HG02588 (cell line): ENCODE measurements around the gene MLN.

Experiments
- ATAC-seq: cut with Tn5 transposase; IDR thresholded peaks from one replicate; pipeline ENCODE4 v1.9.1; 2021; ENCODE audit warnings: mild to moderate bottlenecking, moderate library complexity; ENCODE audit not compliant: unreplicated experiment

Gene MLN

DNA sequence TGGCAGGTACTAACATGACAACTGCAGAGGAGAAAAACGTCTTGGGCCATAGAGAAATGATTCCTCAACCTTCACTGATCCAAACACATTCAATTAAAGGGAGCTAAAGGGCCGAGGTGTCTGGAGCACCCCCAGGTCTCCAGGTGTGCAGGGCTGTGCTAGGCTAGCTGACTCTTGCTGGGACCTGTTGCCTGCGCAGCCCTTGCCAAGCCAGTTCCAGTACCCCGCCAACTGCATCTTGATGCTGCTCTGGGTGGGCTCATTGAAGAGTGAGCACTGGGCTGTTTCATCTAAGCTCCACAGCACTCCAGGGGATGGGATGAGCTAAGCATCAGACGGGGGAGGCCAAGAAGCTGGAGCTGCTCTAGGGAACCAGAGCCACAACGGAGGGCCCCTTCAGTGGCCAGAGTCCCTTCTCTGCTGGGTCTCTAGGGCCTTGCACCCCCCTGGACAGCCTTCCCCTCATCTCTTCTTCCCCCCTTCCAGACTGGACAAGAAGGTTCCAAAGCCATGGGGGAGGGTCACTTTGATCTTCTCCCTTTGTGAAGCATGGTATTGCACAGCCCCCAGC is 30.8 kb downstream of the MLN start:
- ATAC-seq = no peak

DNA sequence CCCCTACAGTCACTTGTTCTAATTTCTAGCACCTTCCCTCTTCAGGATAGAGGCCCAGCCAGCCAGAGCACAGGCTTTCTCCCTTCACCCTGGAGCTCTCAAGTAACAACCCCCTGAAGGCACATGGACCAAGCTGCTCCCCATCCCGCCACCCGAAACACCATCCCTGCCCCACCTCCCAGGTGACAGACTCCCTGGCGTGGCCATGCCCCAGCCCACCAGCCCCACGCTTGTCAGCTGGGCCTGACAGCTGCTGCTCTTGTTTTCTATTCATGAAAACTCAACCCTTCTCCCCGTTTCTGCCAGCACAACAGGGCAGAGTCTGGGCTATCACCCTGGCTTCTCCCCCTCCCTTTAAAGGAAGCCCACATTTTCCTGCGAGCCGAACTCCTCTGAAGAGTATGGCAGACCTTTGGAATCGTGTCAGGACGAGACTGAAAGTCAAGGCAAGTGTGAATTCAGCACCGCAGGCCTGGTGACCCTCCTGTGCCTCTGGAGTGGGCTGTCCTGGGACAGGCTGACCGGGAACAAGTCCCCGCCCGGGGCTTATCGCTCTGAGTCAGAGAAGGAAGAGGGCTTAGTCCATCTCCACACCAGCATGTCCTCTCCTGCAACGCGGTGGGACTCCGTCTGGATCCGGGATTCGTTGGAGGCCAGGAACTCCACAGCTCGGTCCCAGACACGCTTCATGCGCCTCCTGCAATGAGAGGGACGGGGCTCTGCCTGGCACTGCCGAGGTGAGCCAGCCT is 31.5 kb downstream of the MLN start:
- ATAC-seq = no peak

DNA sequence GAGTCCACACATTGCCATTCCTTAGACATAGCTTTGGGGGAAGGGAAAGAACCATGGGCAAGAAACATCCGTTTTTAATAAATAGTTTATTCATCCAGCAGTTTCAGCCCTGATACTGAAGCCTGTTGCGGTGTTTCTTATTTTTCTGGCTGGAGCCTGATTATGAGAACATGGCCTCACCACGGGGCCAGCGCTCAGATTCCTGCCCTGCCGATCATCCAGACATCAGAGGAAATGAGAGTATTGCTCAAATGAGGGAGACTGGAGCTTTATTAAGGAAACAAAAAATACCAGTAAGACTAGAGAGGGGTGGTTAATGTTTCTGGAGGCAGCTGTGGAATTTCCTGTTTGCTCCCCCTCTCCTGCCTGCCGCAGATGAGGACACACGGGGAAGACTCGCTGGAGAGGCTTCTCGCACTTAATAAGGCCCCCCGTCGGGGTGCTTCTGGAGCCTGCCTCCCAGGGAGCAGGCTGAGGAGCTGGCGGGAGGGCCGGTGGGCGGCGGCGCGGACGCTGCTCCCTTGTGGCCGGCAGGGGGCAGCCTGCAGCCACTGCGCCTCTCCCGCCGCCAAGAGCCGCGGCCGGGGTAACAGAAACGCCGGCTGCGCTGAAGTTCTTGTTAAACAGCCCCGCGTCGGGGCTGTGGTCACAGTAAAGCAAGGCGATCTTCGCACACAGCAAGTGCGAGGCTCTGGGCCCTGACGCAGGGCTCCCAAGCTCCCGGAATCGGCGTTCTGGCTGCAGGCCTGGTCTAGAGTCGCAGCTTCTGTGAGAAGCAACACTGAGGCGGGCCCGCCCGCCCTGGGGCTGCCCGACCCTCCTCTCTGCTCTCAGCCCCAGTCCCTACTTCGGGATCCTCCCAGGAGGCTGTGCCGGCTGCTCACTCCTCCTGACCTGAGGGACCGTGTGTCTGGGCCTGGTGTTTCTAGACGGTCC is 32.4 kb downstream of the MLN start:
- ATAC-seq = no peak

DNA sequence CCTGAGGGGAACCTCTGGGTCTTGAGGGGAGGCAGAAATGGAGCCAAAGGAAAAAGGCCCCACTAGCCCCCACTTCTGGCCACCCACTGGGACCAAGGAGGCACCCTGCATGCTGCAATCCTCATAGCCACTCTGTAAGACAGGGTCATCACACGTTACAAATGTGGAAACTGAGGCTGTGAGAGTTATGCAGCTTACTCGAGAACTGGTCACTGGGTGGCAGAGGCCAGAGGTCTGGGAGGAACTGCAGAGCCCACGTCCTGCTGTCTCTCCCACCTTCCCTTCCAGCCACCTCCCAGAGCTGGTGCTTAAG is 33.0 kb downstream of the MLN start:
- ATAC-seq = no peak

DNA sequence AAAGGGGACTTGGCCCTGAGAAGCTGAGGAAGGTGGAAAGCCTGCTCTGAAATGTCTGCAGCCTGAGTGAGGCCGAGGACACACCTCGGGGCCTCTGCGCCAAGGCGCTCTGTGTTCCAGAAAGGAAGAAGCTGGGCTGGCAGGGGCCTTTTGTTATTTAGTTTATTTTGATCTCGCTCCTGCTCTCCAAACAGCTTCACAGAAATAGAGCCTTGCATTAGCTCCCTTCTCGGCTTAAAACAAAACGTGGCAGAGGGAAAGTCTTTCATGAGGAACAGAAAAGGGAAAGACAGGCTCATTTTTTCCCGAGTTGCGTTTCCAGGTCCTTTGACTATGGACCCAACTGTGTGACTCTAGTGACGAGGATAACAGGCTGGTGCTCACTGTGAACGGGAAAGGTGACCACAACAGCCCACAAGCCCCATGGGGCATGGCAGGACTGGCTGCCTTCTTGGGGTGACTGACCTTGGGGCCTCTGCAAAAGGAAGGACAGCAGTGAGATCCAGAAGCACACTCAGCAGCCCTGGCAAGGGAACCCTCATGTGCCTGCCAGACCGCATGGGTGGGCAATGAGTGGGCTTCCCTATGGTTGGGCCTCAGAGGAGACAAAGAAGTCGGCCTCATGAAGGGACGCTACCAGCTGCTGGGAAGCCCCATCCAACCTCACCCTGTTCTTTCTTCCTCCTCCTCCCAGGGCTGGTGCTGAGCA is 33.5 kb downstream of the MLN start:
- no peak for ATAC-seq

DNA sequence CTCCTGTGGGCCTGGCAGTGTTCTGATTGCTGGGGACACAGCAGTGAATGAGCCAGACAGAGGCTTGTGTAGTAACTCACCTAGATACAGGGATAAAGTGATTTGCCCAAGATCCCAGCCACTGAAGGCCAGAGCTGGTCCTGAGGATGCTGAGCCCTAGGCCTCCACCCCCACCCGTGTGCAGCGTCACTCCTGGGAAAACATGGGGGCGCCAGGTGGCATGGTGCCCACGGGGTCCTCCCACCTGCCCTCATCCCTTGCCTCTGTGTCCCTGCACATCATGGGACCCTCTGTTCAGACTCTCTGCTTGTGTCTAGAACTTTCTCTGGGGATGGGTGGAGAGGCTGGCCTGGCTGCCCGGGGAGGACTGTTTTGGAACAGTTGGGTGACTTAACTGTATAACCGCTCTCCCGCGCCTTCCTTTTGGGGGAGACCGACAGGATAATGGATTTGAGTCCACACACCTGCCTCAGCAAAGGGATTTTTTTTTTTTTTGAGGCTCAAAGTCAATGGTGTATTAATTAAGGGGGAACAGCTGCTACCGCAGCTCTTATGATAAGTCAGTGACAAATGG is 34.5 kb downstream of the MLN start:
- ATAC-seq = no peak

DNA sequence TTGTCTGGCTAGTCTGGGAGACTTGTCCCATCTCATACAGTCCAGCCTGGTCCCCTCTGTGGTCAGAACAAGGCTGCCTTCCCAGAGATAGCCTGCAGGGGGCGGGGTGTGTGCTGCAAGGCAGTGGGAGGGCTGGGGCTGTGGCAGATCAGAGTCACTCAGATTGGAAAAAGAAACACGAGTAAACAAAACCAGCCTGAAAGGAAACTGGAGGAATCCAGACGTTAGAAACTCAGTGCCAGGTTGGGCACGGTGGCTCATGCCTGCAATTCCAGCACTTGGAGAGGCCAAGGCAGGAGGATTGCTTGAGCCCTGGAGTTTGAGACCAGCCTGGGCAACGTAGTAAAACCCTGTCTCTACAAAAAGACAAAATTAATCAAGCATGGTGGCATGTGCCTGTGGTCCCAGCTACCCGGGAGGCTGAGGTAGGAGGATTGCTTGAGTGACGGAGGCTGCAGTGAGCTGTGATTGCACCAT is 35.1 kb downstream of the MLN start:
- no peak for ATAC-seq

DNA sequence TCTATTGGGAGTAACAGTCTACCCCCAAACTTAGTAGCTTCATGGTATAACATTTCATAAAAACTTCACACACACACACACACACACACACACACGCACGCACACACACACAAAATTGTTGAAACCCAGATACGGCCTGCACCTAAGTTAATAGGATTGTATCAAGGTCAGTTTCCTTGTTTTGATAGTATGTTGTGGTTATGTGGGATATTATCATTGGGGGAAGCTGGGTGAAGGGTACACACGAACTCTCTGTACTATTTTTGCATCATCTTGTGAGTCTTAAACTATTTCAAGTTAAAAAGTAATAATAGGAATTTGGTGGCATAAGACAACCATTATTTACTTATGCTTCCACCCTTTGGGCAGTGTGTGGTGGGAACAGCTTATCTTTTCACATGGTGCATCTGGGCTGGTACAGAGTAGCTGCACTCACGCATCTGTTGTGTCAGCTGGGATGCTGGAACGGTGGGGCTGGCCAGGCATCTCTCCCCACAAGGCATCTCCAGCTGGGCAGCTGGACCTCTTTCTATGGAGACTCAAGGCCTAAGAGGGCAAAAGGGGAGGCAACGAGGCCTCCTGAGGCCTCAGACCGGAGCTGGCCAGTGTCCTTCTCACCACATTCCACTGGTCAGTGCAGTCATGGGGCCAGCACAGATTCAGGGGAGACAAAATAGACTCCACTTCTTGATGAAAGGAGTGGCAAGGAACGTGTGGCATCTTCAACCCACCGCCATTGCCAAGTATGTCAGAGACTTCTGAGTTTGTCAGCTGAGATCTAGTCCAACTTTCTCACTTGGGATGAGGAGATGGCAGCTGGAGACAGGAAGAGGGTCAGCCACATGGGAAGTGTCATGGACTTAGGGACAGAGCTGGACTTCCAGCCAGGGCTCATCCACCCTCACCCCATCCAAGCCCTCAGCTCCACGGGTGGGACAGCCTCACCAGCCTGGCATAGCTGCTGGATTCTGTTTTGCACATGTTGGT is 36.6 kb downstream of the MLN start:
- no peak for ATAC-seq

DNA sequence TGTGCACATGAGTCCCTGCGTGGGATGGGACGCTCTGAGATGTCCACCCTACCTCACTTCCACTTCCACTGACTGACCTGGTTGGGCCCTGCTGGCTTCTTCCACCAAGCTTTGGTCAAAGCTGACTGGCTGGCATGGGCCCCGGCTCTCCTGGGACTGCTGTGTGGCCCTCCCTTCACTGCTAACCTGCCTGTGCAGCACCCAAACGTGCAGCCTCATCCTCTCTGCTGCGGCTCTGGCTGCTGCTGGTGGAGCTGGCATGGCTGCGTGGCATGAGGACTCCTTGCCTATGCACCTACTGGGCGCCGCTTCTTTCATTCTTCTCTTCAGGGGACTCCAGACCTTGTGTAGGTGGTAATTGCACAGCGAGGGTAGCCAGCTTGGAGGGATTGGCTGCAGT is 38.4 kb downstream of the MLN start:
- no peak for ATAC-seq

DNA sequence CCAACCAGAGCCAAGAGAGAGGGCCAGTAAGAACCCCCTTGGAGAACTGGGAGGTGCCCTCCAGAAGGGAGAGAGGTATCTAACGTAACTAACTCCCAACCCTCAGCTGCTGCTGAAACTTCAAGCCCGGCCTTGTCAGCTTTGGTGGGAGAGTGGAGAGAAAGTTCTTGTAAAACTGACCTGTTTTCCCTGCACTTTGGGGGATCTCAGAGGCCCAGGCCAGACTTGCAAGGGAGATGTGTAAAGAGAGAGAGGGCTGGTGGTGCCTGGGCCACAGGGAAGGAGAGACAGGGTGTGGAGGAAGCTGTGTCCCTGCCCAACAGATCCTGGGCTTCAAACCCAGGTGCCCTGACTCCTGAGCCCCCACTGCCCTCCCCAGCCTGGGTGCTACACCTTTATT is 39.8 kb downstream of the MLN start:
- no peak for ATAC-seq

DNA sequence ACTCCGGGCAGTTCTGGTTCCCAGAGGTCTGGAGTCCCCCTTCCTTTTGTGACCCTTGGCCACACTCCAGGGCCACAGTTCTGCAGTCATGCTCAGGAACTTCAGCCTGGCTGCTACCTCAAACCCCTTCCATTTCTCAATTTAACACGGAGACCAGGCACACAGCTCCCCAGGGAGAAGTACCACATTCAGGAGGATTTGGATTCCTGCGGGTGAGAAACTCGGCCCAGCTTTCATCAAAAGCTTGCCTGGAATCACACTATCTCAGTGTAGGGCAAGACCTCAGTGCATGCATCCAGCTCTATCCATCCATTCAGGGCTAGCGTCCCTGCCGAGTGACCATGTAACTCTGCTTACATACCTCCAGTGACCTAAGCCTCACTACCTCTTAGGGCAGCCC is 40.3 kb downstream of the MLN start:
- no peak for ATAC-seq

DNA sequence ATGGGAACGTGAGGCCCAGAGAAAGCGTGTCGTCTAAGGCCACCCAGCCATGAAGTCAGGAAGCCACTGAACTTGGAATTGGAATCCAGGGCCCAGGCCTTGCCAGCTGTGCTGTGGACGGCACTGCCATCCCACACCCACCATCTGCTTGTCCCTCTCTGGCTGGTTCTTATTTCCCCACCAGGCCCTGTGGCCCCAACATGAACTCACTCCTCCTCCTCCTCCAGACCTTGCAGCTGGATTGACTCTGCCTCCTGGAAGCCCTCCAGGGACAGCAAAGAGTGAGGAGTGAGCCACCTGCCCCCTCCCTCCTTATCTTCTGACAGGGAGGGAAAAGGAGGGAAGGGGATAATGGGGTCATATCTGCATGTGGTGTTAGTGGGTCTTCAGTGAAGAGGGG is 41.1 kb downstream of the MLN start:
- no peak for ATAC-seq

DNA sequence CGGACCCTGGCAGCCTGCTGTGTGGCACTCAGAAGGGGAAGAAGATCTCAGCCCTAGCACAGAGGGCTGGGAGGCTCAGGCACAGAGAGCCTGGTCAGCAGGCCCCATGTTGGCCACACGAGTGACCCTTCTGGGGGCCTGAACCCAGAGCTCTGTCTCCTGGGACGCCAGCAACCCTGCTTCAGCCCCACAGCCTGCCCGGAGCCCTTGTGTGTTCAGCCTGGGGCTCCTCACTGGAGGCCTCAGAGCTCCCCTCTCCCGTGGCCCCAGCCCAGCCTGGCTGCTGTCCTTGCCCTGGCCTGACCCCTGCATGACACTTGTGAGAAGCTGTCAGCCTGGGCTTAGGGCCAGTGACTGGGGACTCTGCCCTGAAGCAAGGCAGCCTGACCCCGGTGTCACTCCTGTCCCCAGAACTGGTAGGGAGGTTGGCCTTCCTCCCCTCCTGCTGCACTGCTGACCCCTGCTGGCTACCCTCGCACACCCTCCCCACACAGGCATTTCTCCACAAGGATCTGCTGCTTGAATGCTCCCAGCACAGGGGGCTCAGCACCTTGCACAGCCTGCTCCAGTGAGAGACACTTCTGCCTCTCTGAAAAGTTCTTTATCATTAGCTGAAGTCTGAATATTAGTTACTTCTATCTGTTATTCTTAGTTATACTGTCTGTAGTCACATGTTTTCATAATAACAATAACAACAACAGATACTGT is 41.7 kb downstream of the MLN start:
- ATAC-seq = no peak

DNA sequence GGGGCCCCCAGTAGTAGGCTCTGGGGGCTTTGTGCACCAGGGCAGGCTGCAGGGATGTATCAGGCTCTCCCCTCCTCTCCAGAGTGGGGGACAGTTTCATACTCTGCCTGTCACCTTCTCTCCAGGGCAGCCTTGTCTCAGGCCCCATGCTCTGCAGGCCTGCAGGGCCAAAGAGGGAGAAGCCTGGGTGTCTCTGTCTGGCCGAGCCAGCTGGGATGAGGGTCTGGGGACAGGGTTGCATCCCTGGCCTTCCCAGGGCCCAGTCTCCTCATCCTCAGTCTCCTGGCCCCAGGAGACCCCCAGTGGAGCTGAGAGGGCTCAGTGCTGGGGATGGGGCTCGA is 42.3 kb downstream of the MLN start:
- ATAC-seq = no peak

DNA sequence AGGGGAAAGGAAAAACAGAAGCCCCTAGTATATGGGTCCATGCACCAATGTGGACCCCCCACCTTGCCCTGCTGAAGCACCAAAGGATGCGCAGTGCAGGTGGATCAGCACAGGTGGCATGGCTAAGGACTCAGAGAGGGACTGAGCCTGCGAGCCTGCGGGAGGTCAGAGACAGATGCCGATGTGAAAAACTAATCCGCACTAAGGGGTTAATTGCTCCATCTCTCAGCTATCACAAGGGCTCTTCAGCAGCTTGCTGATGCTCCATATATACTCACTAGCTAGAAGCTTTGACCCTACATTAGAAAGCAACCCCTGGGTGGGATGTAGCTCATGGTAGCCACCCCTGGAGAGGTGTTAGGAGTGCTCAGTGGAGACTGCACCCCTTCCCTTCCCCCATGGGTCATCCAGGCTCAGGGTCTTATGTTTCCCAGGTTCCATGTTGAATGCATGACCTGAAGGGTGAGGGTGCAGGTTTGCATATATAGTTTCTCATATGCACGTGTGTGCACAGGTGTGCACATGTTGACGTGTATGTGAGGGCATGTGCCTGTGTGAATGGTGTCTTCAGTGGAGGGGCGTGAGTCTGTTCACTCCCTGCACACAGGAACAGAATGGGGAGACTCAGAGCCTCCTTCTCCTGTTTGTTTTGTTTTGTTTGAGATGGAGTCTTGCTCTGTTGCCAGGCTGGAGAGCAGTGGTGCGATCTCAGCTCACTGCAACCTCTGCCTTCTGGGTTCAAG is 43.7 kb downstream of the MLN start:
- ATAC-seq = no peak

DNA sequence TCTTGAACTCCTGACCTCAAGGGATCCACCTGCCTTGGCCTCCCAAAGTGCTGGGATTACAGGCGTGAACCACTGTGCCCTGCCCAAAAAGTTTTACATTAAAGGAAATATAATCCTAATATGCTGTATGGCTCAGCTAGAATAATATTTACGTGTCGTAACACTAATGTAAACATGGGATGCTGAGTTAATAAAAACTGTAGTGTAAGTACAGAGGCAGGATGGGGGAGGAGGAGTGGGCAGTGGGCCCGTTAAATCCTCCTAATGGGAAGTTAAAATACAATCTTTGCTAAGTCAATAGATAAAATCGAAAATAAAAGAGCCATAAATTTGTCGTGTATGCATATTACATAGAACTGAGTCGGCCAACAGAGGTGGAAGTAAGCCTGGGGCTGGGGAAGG is 45.0 kb downstream of the MLN start:
- ATAC-seq = no peak

DNA sequence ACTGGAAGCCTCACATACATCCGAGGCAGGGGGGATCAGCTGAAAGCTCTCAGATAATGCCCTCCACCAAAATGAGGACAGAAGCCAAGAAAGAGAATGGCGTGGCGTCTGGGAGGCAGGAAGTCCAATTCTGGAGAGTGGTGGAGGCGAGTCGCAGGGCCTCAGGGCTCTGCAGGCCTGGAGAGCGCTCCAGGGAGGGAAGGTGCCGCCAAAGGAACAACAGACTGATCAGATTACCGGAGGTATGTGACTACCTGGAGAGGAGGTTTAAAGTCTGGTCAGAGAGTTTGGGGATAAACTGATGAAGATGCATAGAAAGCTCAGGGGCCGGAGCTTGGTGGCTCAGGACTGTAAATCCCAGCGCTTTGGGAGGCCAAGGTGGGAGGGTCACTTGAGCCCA is 45.9 kb downstream of the MLN start:
- ATAC-seq = no peak

DNA sequence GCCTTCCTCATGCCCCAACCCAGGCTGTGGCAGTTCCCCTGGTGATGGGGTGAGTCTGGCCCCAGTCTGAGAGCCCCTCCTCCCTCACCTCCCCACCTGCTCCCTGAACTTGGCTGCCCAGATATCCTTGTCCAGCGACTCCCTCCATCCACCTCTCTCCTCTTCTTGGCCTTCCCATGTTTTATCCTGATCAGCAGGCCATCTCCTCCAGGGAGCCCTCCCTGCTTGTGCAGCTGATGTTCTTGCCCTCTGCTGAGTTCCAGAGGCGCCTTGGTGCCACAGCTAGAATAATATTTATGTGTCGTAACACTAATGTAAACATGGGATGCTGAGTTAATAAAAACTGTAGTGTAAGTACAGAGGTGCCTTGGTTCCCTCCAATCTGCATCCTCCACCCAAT is 46.7 kb downstream of the MLN start:
- ATAC-seq = no peak
